Esophagus muscularis mucosa (tissue), 4 donors: Measurements from ENCODE around the gene CLASP1. TPM values are rescaled to one million over a fixed set of nuclear protein-coding genes. Genes with fewer than 3 reads are reported as not detected.

ENCODE experiments used
- DNase-seq: peaks from one replicate; pipeline ENCODE4 v3.0.0-alpha.2; 2017; ENCODE audit errors: extremely low spot score
- H3K27ac ChIP-seq, 4 donors: fragments of 200-600 bp; sonication (generic); replicated peaks in 1 of 4; 1 replicate in 3 of 4; 2 replicates in 1 of 4; pipeline ENCODE4 v1.5.1; 2016 to 2019; ENCODE audit warnings: mild to moderate bottlenecking in 1 of 4
- H3K27me3 ChIP-seq, 4 donors: fragments of 200-600 bp; sonication (generic); one replicate each; pipeline versions ENCODE4 v1.5.1 to v1.6.0; 2016 to 2019
- H3K36me3 ChIP-seq, 4 donors: fragments of 200-600 bp; sonication (generic); one replicate each; pipeline ENCODE4 v1.5.1; 2016 to 2019
- H3K4me1 ChIP-seq, 4 donors: fragments of 200-600 bp; sonication (generic); one replicate each; pipeline ENCODE4 v1.5.1; 2016 to 2019
- H3K4me3 ChIP-seq, 4 donors: fragments of 200-600 bp; sonication (generic); 1 replicate in 2 of 4; 2 replicates in 2 of 4; pipeline ENCODE4 v1.5.1; 2016 to 2019; ENCODE audit warnings: mild to moderate bottlenecking in 4 of 4, moderate library complexity in 1 of 4
- H3K9me3 ChIP-seq, 4 donors: fragments of 200-600 bp; sonication (generic); 1 replicate in 3 of 4; 2 replicates in 1 of 4; pipeline ENCODE4 v1.5.1; 2016 to 2019
- EP300 ChIP-seq: sonication (generic); formaldehyde crosslinking; IDR thresholded peaks from one replicate; pipeline ENCODE4 v1.6.1; 2017; ENCODE audit warnings: antibody characterized with exemption
- POLR2A ChIP-seq: fragments of 450-650 bp; IDR thresholded peaks from one replicate; pipeline ENCODE4 v1.6.1; 2017; ENCODE audit warnings: antibody characterized with exemption, moderate library complexity, mild to moderate bottlenecking, low read depth
- POLR2AphosphoS5 ChIP-seq, 2 donors: sonication (generic); formaldehyde crosslinking; IDR thresholded peaks; one replicate each; pipeline ENCODE4 v1.6.1; 2017; ENCODE audit warnings: antibody characterized with exemption in 2 of 2
- WGBS: methylation state at CpG from one replicate; pipeline ENCODE4 v1.1.5; 2018; 5-methylcytosine and 5-hydroxymethylcytosine counted together
- intact Hi-C: fragments of 100-400 bp; cut with DNase I; formaldehyde crosslinking; loops from one replicate; pipeline ENCODE4 v1.15.1; 2023
- total RNA-seq, 4 donors: library from RNA; depleted of rRNA; stranded (reverse); fragments of >200 nt; gene quantifications; one replicate each; pipeline versions ENCODE4 v1.1.0 to v1.2.1, GENCODE V29; 2016
- TF ChIP-seq, protein P1 (sequence below), 3 experiments: fragments of 200-600 bp in 2 of 3; fragments of 450-650 bp in 1 of 3; sonication (generic) in 2 of 3; IDR thresholded peaks; one replicate each; pipeline ENCODE4 v1.5.1; 2017 to 2019; ENCODE audit warnings: antibody characterized with exemption in 3 of 3, mild to moderate bottlenecking in 2 of 3, moderate library complexity in 1 of 3

CLASP1 gene
- total RNA-seq, 4 donors from 2014 or later: 62.6 to 78.6 (median 70.5) TPM

DNA sequence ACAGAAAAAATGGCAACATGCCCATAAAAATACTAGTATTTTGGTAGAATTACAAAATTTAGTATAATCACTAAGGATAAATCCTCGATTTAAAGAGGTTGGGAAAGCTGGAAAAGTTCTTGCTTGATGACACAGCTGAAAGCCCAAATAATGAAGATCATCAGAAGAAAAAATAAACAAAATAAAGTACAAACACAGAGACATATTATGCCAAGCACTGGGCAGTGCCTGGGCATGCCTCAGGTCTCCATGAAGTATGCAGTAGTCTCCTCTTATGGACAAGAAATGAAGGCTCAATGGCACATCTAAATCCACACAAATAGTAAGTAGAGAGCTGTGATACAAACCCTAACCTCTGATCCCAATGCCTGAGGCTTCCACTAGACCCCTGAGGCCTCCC is 60.9 kb downstream of the CLASP1 start:
- Histone ChIP-seq H3K27me3 (no peaks in the 10 kb centered on the region), H3K4me1 (peaks cover 4 to 13% (median 6%) of the 10 kb centered on the region in 4 donors), H3K36me3 (peaks cover 0 to 4% (median 2%) of the 10 kb centered on the region in 4 donors), H3K4me3 (no peak overlapping the region), H3K9me3 (no peaks in the 10 kb centered on the region), H3K27ac (no peak overlapping the region)
- 78% methylated on average over 1 of the region's 1 CpG for WGBS
- intact Hi-C loops: no loop called here
- no peak for DNase-seq
- TF ChIP-seq EP300: no peak
- no peak for TF ChIP-seq POLR2A
- TF ChIP-seq, protein P1, sequence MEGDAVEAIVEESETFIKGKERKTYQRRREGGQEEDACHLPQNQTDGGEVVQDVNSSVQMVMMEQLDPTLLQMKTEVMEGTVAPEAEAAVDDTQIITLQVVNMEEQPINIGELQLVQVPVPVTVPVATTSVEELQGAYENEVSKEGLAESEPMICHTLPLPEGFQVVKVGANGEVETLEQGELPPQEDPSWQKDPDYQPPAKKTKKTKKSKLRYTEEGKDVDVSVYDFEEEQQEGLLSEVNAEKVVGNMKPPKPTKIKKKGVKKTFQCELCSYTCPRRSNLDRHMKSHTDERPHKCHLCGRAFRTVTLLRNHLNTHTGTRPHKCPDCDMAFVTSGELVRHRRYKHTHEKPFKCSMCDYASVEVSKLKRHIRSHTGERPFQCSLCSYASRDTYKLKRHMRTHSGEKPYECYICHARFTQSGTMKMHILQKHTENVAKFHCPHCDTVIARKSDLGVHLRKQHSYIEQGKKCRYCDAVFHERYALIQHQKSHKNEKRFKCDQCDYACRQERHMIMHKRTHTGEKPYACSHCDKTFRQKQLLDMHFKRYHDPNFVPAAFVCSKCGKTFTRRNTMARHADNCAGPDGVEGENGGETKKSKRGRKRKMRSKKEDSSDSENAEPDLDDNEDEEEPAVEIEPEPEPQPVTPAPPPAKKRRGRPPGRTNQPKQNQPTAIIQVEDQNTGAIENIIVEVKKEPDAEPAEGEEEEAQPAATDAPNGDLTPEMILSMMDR (IDR thresholded peaks at IDR 0.05): no peak
- TF ChIP-seq POLR2AphosphoS5 (IDR thresholded peaks at IDR 0.05): no peak

DNA sequence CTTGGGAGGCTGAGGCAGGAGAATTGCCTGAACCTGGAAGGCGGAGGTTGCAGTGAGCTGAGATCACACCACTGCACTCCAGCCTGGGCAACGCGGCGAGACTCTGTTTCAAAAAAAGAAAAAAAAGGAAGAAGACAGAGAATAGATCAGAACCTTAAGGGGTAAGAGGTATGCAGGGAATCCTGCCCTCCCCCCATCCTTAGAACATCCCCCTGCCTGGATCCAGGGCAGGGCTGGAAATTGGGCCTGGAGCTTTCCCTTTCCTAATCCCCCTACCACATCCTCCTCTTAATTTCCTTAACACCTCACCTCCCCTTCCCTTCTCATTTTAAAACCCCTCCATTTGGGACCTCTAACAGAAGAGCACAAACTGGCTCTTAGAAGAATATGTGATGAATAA is 62.1 kb downstream of the CLASP1 start:
- WGBS: 93% methylated on average over 4 of the region's 4 CpGs

DNA sequence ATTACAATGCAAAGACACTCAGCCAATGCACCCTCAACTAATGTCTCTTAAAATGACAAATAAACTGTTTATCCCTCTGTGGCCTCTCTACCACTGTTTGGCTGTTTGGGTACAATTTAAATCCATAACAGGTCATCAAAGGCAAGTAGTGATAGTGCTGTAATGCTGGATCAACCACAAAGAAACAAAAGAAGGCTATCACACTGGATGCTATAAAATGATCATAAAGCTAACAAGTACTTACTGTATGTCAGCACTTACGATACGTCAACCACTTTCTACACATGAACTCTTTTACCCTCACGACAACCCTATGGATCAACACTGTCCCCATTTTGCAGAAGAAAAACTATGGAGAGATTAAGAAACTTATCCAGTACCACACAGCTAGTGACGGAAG is 64.5 kb downstream of the CLASP1 start:
- H3K9me3 ChIP-seq: no peaks in the 10 kb centered on the region
- 98% methylated on average over 4 of the region's 4 CpGs for WGBS
- H3K27me3 ChIP-seq: no peaks in the 10 kb centered on the region
- peaks cover 5 to 20% (median 13%) of the 10 kb centered on the region in 4 donors for H3K4me1 ChIP-seq
- H3K27ac ChIP-seq: no peak overlapping the region
- no peak for DNase-seq
- TF ChIP-seq EP300 (no peak), POLR2AphosphoS5 (IDR thresholded peaks at IDR 0.05) (no peak), POLR2A (no peak)
- TF ChIP-seq, protein P1 (IDR thresholded peaks at IDR 0.05): no peak
- intact Hi-C loops: no loop called here
- peaks cover 0 to 4% (median 2%) of the 10 kb centered on the region in 4 donors for H3K36me3 ChIP-seq
- no peak overlapping the region for H3K4me3 ChIP-seq

More for the DNA sequence above, 62.1 kb downstream of the CLASP1 start:
- TF ChIP-seq POLR2A (no peak), EP300 (no peak), POLR2AphosphoS5 (IDR thresholded peaks at IDR 0.05) (no peak)
- TF ChIP-seq, protein P1 (IDR thresholded peaks at IDR 0.05): no peak
- DNase-seq: no peak
- Histone ChIP-seq H3K27me3 (no peaks in the 10 kb centered on the region), H3K4me3 (no peak overlapping the region), H3K36me3 (peaks cover 0 to 4% (median 2%) of the 10 kb centered on the region in 4 donors), H3K4me1 (peaks cover 4 to 13% (median 6%) of the 10 kb centered on the region in 4 donors), H3K9me3 (no peaks in the 10 kb centered on the region), H3K27ac (no peak overlapping the region)
- intact Hi-C loops: no loop called here

DNA sequence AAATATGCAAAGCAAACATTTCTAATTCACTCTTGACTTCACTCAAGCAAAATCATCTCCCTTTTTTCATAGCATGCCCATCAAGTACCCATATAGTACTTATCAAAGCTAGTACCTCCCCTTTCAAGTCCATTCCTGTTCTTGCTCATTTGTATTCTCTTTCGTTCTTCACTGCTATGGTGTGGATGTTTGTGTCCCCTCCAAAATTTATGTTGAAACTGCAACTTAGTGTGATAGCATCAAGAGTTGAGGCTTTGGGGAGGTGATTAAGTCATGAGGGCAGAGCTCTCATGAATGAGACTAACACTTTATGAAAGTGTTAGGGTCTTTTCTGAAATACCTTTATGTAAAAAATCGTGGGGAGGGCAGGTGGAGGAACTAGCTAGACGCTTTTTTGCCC is 65.7 kb downstream of the CLASP1 start:
- intact Hi-C loops: no loop called here
- TF ChIP-seq, protein P1 (IDR thresholded peaks at IDR 0.05): no peak
- TF ChIP-seq EP300 (no peak), POLR2A (no peak)

DNA sequence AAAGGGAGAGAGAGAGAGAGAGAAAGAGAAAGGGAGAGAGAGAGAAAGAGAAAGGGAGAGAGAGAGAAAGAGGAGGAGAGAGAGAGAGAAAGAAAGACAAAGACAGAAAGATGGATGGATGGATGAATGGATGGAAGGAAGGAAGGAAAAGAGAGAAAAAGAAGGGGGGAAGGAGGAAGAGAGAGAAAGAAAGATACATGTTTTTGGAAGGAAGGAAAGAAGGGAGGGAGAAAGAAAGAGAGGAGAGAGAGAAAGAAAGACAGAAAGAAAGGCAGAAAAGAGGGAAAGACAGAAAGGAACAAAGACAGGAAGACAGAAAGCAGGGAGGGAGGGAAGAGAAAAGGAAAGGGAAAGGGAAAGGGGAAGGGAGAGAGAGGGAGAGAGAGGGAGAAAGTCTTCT is 67.0 kb downstream of the CLASP1 start:
- Histone ChIP-seq H3K27ac (no peak overlapping the region), H3K9me3 (no peaks in the 10 kb centered on the region), H3K36me3 (no peaks in the 10 kb centered on the region), H3K4me3 (no peak overlapping the region), H3K27me3 (no peaks in the 10 kb centered on the region), H3K4me1 (peaks cover 5 to 20% (median 16%) of the 10 kb centered on the region in 4 donors)
- intact Hi-C loops: no loop called here
- no peak for DNase-seq
- TF ChIP-seq POLR2A: no peak
- TF ChIP-seq, protein P1 (IDR thresholded peaks at IDR 0.05): no peak

More for the DNA sequence above, 65.7 kb downstream of the CLASP1 start:
- Histone ChIP-seq H3K27ac (no peak overlapping the region), H3K9me3 (no peaks in the 10 kb centered on the region), H3K4me3 (no peak overlapping the region), H3K4me1 (peaks cover 5 to 23% (median 17%) of the 10 kb centered on the region in 4 donors), H3K27me3 (no peaks in the 10 kb centered on the region), H3K36me3 (no peaks in the 10 kb centered on the region)
- no peak for DNase-seq
- WGBS: 88% methylated on average over 3 of the region's 3 CpGs
